ENCODE data around the gene GFI1B.

GFI1B gene

GRCh38 chr9:133006731-133007352 is 28.3 kb downstream of the GFI1B start:
- Mint-ChIP-seq H3K27ac (no peak overlapping the region), H3K9me3 (ENCODE audit: low read depth) (no peaks in the 10 kb centered on the region), H3K36me3 (peaks cover 2% of the 10 kb centered on the region), H3K27me3 (peaks cover 27% of the 10 kb centered on the region), H3K4me1 (ENCODE audit: low read depth) (no peaks in the 10 kb centered on the region), H3K4me3 (no peak overlapping the region)

DNA sequence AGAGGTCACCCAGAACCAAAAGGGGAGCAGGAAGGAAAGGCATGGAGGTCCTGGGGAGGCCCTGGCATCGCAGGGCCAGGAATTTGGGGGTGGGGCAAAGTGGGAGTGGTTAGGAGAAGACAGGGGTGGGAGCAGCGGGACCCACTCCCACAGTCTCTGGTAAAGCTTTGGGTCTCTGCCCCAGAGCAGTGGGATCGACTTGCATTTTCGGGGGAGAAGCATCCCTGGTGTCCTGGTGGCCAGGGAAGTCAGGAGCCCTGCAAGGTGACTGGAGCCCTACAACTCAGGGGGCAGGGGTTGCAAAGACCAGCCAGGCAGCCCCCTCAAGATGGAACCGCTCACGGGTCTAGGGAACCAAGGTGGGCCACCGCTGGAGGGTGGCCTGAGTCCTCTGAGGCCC is 29.9 kb downstream of the GFI1B start:
- no peak overlapping the region for H3K4me3 Mint-ChIP-seq
- H3K4me1 Mint-ChIP-seq (ENCODE audit: low read depth) = no peaks in the 10 kb centered on the region
- H3K27me3 Mint-ChIP-seq = peaks cover 19% of the 10 kb centered on the region
- no peak overlapping the region for H3K27ac Mint-ChIP-seq
- no peaks in the 10 kb centered on the region for H3K36me3 Mint-ChIP-seq
- no peaks in the 10 kb centered on the region for H3K9me3 Mint-ChIP-seq (ENCODE audit: low read depth)

DNA sequence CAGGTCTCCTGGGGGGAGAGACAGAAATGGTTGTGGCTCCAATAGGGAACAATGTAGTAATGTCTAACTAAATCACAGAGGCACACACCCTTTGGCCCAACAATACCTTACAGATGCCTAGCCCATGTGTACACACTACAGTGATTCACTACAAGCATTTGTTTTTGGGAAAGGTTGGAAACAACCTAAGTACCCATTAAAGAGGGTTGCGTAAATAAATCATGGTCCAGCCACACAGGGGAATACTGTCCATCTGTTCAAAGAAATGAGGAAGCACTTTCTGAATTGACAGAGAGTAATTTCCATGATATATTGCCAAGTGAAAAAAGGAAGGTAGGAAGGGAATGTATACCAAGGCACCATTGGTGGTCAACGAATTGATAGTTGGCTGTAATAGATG is 30.3 kb downstream of the GFI1B start:
- Mint-ChIP-seq H3K9me3 (ENCODE audit: low read depth) (no peaks in the 10 kb centered on the region), H3K4me1 (ENCODE audit: low read depth) (no peaks in the 10 kb centered on the region), H3K27me3 (peaks cover 16% of the 10 kb centered on the region), H3K4me3 (no peak overlapping the region), H3K27ac (no peak overlapping the region), H3K36me3 (no peaks in the 10 kb centered on the region)

DNA sequence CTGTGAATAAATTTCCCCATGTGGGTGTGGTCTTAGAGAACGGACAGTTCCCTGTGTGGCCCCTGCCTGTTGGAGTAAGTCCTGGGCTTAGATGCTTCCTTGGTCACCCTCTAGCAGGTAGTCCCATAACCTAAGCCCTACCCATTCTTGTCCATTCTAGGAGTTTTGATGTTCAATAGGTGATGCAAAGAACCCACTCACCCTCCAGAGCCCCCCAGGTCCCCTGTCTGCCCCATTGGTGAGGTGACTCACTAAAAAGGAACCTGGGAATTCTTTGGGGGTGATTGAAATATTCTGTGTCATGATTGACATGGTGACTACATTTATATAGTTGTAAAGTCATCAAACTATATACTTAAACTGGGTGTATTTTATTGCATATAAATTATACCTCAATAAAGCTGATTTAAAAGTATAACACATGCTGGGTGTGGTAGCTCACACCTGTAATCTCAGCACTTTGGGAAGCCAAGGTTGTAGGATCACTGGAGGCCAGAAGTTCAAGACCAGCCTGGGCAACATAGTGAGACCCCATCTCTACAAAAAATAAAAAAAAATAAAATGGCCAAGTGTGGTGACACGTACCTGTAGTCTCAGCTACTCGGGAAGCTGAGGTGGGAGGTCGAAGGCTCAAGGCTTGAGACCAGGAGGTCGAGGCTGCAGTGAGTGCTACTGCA is 31.6 kb downstream of the GFI1B start:
- no peaks in the 10 kb centered on the region for H3K4me1 Mint-ChIP-seq (ENCODE audit: low read depth)
- H3K27ac Mint-ChIP-seq = no peak overlapping the region
- no peak overlapping the region for H3K4me3 Mint-ChIP-seq
- H3K27me3 Mint-ChIP-seq = peaks cover 20% of the 10 kb centered on the region
- peaks cover 6% of the 10 kb centered on the region for H3K9me3 Mint-ChIP-seq (ENCODE audit: low read depth)
- peaks cover under 1% of the 10 kb centered on the region for H3K36me3 Mint-ChIP-seq

GRCh38 chr9:133014696-133015095 is 36.2 kb downstream of the GFI1B start:
- no peak overlapping the region for H3K27ac Mint-ChIP-seq
- peaks cover 12% of the 10 kb centered on the region for H3K27me3 Mint-ChIP-seq
- no peaks in the 10 kb centered on the region for H3K4me1 Mint-ChIP-seq (ENCODE audit: low read depth)
- H3K36me3 Mint-ChIP-seq = peaks cover 4% of the 10 kb centered on the region
- peaks cover 9% of the 10 kb centered on the region for H3K9me3 Mint-ChIP-seq (ENCODE audit: low read depth)
- no peak overlapping the region for H3K4me3 Mint-ChIP-seq

DNA sequence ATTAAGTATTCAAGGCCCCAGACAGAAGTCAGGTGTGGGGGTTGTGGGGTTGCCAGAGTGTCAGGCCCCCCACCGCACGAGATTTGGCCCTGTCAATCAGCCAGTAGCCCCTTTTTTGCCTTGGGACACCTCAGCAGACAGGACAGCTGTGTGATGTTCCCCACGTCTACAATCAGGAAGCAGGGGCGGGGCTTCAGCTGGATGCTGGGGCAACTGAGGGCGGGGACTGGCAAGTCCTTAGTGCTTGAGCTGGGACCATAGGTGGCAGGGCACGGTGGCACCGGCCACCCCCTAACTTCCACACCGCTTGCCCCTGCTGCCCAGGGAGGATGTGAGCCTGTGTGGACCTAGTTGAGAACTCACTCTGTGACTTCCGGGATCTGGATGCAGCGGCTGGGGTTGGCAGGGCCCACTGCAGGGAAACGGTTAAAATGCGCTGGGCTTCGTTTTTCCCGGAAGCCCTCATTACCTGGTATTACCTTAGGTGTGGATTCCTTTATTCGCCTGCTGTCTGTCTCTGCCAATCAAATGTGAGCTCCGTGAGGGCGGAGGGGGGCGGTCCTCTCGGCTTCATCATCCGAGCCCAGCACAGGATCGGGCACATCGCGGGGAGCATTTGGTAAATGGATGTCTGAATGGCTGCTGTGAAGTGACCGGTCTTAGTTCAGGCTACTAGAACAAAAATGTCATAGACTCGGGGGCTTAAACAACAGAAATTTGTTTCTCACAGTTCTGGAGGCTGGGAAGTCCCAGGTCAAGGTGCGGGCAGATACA is 44.8 kb downstream of the GFI1B start:
- Mint-ChIP-seq H3K36me3 (no peaks in the 10 kb centered on the region), H3K27ac (no peak overlapping the region), H3K4me3 (no peak overlapping the region), H3K4me1 (ENCODE audit: low read depth) (peaks cover 9% of the 10 kb centered on the region), H3K27me3 (no peaks in the 10 kb centered on the region), H3K9me3 (ENCODE audit: low read depth) (no peaks in the 10 kb centered on the region)

- no peak overlapping the region for H3K4me3 Mint-ChIP-seq
Observed at GRCh38 chr9:133026426-133026825, 47.9 kb downstream of the GFI1B start.

DNA sequence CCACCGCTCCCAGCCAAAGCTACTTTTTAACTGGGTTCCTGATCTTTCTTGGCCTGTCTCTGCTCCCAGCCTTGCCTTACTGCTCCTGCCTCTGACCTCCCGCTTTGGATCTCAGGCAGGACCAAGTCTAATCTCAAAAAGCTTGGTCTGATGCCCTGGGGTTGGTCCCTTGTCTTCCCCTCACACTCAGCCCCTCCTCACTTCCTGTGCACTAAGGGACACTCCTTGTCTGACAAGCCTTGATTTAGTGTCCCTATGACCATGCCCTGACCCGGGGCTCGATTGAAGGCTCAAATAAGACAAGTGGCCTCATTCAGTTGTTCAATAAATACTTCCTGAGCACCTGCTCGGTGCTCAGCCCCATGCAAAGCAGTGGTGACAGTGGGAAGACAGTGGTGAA is 48.6 kb downstream of the GFI1B start:
- Mint-ChIP-seq H3K4me3 (no peak overlapping the region), H3K4me1 (ENCODE audit: low read depth) (peaks cover 30% of the 10 kb centered on the region)

More at GRCh38 chr9:133026426-133026825, 47.9 kb downstream of the GFI1B start:
- H3K27ac Mint-ChIP-seq = no peak overlapping the region
- no peaks in the 10 kb centered on the region for H3K36me3 Mint-ChIP-seq
- peaks cover 25% of the 10 kb centered on the region for H3K4me1 Mint-ChIP-seq (ENCODE audit: low read depth)
- H3K9me3 Mint-ChIP-seq (ENCODE audit: low read depth) = no peaks in the 10 kb centered on the region
- no peaks in the 10 kb centered on the region for H3K27me3 Mint-ChIP-seq

GRCh38 chr9:133028221-133028620 is 49.7 kb downstream of the GFI1B start:
- Mint-ChIP-seq H3K9me3 (ENCODE audit: low read depth) (no peaks in the 10 kb centered on the region), H3K27ac (peak overlapping the region; percentile 47), H3K27me3 (no peaks in the 10 kb centered on the region), H3K4me1 (ENCODE audit: low read depth) (peaks cover 35% of the 10 kb centered on the region), H3K4me3 (peak overlapping the region; percentile 97), H3K36me3 (no peaks in the 10 kb centered on the region)

More for the DNA sequence above, 48.6 kb downstream of the GFI1B start:
- no peaks in the 10 kb centered on the region for H3K9me3 Mint-ChIP-seq (ENCODE audit: low read depth)
- no peaks in the 10 kb centered on the region for H3K36me3 Mint-ChIP-seq
- no peak overlapping the region for H3K27ac Mint-ChIP-seq
- H3K27me3 Mint-ChIP-seq = no peaks in the 10 kb centered on the region

DNA sequence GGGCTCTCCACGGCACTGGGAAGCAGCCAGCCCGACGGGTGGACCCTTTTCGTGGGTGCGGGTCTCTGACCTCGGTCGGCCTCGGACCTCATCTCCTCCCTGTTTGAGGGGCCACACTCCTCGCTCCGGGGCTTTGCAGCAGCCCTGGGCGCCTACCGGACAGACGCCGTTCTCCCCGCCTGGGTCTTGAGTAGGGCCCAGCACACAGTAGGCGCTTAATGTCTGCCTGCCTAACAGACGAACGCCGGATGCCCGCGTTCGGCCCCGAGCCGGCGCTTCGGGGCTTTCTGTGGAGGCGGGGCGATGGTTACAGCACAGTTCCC is 51.5 kb downstream of the GFI1B start:
- Mint-ChIP-seq H3K4me1 (ENCODE audit: low read depth) (peaks cover 48% of the 10 kb centered on the region), H3K9me3 (ENCODE audit: low read depth) (no peaks in the 10 kb centered on the region), H3K27ac (peak overlapping the region; percentile 100), H3K36me3 (no peaks in the 10 kb centered on the region), H3K4me3 (peak overlapping the region; percentile 97), H3K27me3 (no peaks in the 10 kb centered on the region)

GRCh38 chr9:133030317-133031129 is 52.0 kb downstream of the GFI1B start, which contains the start of gene GTF3C5:
GTF3C5 (plus strand) TSS chr9:133030997; CDS start chr9:133031012, 15 bp downstream.
- Mint-ChIP-seq H3K27ac (peak within 1 kb of the TSS; percentile 100), H3K4me1 (ENCODE audit: low read depth) (peaks cover 49% of the 10 kb centered on the region), H3K36me3 (no peaks in the 10 kb centered on the region)

GRCh38 chr9:133031130-133031422 is 52.6 kb downstream of the GFI1B start:
- H3K27ac Mint-ChIP-seq = peak overlapping the region; percentile 100
- H3K4me1 Mint-ChIP-seq (ENCODE audit: low read depth) = peaks cover 53% of the 10 kb centered on the region
- no peaks in the 10 kb centered on the region for H3K27me3 Mint-ChIP-seq
- peak overlapping the region; percentile 97 for H3K4me3 Mint-ChIP-seq
- no peaks in the 10 kb centered on the region for H3K36me3 Mint-ChIP-seq
- no peaks in the 10 kb centered on the region for H3K9me3 Mint-ChIP-seq (ENCODE audit: low read depth)

More at GRCh38 chr9:133030317-133031129, 52.0 kb downstream of the GFI1B start, which contains the start of gene GTF3C5:
- H3K9me3 Mint-ChIP-seq (ENCODE audit: low read depth) = no peaks in the 10 kb centered on the region
- peak within 1 kb of the TSS; percentile 97 for H3K4me3 Mint-ChIP-seq
- no peaks in the 10 kb centered on the region for H3K27me3 Mint-ChIP-seq

GRCh38 chr9:133031496-133031911 is 53.0 kb downstream of the GFI1B start:
- peak overlapping the region; percentile 97 for H3K4me3 Mint-ChIP-seq
- peaks cover 53% of the 10 kb centered on the region for H3K4me1 Mint-ChIP-seq (ENCODE audit: low read depth)

DNA sequence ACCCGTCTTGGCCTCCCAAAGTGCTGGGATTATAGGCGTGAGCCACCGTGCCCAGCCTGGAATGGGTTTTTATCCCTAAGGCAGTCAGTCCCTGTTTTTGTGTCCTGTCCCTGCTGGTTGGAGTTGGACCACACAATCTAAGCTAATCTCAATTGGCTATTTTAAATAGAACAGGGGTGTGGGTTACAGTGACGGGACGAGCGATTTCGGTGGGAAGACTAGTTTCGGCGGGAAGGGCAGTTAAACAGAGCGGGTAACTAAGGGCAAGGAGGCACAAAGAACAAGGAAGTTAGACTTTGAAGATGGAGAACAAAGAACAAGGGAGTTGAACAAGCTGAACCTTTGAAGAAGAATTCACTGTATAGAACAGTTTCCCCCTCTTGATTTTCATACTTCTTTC is 53.7 kb downstream of the GFI1B start:
- Mint-ChIP-seq H3K27ac (peak overlapping the region; percentile 100), H3K4me3 (peak overlapping the region; percentile 97), H3K9me3 (ENCODE audit: low read depth) (no peaks in the 10 kb centered on the region), H3K27me3 (no peaks in the 10 kb centered on the region), H3K4me1 (ENCODE audit: low read depth) (peaks cover 53% of the 10 kb centered on the region), H3K36me3 (no peaks in the 10 kb centered on the region)

More at GRCh38 chr9:133031496-133031911, 53.0 kb downstream of the GFI1B start:
- Mint-ChIP-seq H3K27me3 (no peaks in the 10 kb centered on the region), H3K36me3 (no peaks in the 10 kb centered on the region), H3K27ac (peak overlapping the region; percentile 100), H3K9me3 (ENCODE audit: low read depth) (no peaks in the 10 kb centered on the region)

Data from activated naive CD8-positive, alpha-beta T cell (primary cell).